Esophagus muscularis mucosa (tissue), 4 donors: Measurements from ENCODE around the gene BBOX1. TPM values are rescaled to one million over a fixed set of nuclear protein-coding genes. Genes with fewer than 3 reads are reported as not detected.
"Not testable (repeated sequence)": the region's sequence is repeated elsewhere in the genome, so short reads cannot be mapped to it uniquely, and the experiment has no call there.

Experiments
- DNase-seq: peaks from one replicate; pipeline ENCODE4 v3.0.0-alpha.2; 2017; ENCODE audit errors: extremely low spot score
- H3K27ac ChIP-seq, 4 donors: fragments of 200-600 bp; sonication (generic); replicated peaks in 1 of 4; 1 replicate in 3 of 4; 2 replicates in 1 of 4; pipeline ENCODE4 v1.5.1; 2016 to 2019; ENCODE audit warnings: mild to moderate bottlenecking in 1 of 4
- H3K27me3 ChIP-seq, 4 donors: fragments of 200-600 bp; sonication (generic); one replicate each; pipeline versions ENCODE4 v1.5.1 to v1.6.0; 2016 to 2019
- H3K36me3 ChIP-seq, 4 donors: fragments of 200-600 bp; sonication (generic); one replicate each; pipeline ENCODE4 v1.5.1; 2016 to 2019
- H3K4me1 ChIP-seq, 4 donors: fragments of 200-600 bp; sonication (generic); one replicate each; pipeline ENCODE4 v1.5.1; 2016 to 2019
- H3K4me3 ChIP-seq, 4 donors: fragments of 200-600 bp; sonication (generic); 1 replicate in 2 of 4; 2 replicates in 2 of 4; pipeline ENCODE4 v1.5.1; 2016 to 2019; ENCODE audit warnings: mild to moderate bottlenecking in 4 of 4, moderate library complexity in 1 of 4
- H3K9me3 ChIP-seq, 4 donors: fragments of 200-600 bp; sonication (generic); 1 replicate in 3 of 4; 2 replicates in 1 of 4; pipeline ENCODE4 v1.5.1; 2016 to 2019
- EP300 ChIP-seq: sonication (generic); formaldehyde crosslinking; IDR thresholded peaks from one replicate; pipeline ENCODE4 v1.6.1; 2017; ENCODE audit warnings: antibody characterized with exemption
- POLR2A ChIP-seq: fragments of 450-650 bp; IDR thresholded peaks from one replicate; pipeline ENCODE4 v1.6.1; 2017; ENCODE audit warnings: antibody characterized with exemption, moderate library complexity, mild to moderate bottlenecking, low read depth
- POLR2AphosphoS5 ChIP-seq, 2 donors: sonication (generic); formaldehyde crosslinking; IDR thresholded peaks; one replicate each; pipeline ENCODE4 v1.6.1; 2017; ENCODE audit warnings: antibody characterized with exemption in 2 of 2
- WGBS: methylation state at CpG from one replicate; pipeline ENCODE4 v1.1.5; 2018; 5-methylcytosine and 5-hydroxymethylcytosine counted together
- intact Hi-C: fragments of 100-400 bp; cut with DNase I; formaldehyde crosslinking; loops from one replicate; pipeline ENCODE4 v1.15.1; 2023
- total RNA-seq, 4 donors: library from RNA; depleted of rRNA; stranded (reverse); fragments of >200 nt; gene quantifications; one replicate each; pipeline versions ENCODE4 v1.1.0 to v1.2.1, GENCODE V29; 2016
- TF ChIP-seq, protein P1 (sequence below), 3 experiments: fragments of 200-600 bp in 2 of 3; fragments of 450-650 bp in 1 of 3; sonication (generic) in 2 of 3; IDR thresholded peaks; one replicate each; pipeline ENCODE4 v1.5.1; 2017 to 2019; ENCODE audit warnings: antibody characterized with exemption in 3 of 3, mild to moderate bottlenecking in 2 of 3, moderate library complexity in 1 of 3

BBOX1 gene
- total RNA-seq, 4 donors from 2014 or later, result 0.50 TPM; not detected in 3

DNA sequence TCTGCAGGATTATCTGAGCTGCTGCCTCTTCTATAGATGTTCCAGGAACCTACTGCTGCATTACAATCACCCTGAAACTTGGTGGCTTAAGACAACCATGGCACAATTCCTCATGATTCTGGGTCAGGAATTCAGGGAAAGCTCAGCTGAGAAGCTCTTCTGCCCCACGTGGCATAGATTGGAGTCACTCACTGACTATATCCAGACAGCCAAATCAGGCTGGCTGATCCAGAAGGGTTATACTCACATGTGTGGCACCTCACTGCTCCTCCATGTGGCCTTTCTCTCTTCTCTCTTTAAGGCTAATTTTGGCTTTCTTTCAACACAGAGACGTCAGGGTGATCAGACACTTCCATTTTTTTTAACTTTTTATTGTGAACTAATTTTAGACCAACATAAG lies 125.5 kb downstream of the BBOX1 start:
- Histone ChIP-seq H3K4me3 (no peak overlapping the region), H3K4me1 (no peaks in the 10 kb centered on the region), H3K9me3 (no peaks in the 10 kb centered on the region), H3K36me3 (no peaks in the 10 kb centered on the region), H3K27ac (no peak overlapping the region), H3K27me3 (no peaks in the 10 kb centered on the region)
- intact Hi-C loops, result no loop called here
- 44% methylated on average over 2 of the region's 2 CpGs for WGBS
- TF ChIP-seq, protein P1, sequence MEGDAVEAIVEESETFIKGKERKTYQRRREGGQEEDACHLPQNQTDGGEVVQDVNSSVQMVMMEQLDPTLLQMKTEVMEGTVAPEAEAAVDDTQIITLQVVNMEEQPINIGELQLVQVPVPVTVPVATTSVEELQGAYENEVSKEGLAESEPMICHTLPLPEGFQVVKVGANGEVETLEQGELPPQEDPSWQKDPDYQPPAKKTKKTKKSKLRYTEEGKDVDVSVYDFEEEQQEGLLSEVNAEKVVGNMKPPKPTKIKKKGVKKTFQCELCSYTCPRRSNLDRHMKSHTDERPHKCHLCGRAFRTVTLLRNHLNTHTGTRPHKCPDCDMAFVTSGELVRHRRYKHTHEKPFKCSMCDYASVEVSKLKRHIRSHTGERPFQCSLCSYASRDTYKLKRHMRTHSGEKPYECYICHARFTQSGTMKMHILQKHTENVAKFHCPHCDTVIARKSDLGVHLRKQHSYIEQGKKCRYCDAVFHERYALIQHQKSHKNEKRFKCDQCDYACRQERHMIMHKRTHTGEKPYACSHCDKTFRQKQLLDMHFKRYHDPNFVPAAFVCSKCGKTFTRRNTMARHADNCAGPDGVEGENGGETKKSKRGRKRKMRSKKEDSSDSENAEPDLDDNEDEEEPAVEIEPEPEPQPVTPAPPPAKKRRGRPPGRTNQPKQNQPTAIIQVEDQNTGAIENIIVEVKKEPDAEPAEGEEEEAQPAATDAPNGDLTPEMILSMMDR (IDR thresholded peaks at IDR 0.05), result no peak
- TF ChIP-seq POLR2A (no peak), EP300 (no peak), POLR2AphosphoS5 (IDR thresholded peaks at IDR 0.05) (no peak)
- DNase-seq, result no peak

DNA sequence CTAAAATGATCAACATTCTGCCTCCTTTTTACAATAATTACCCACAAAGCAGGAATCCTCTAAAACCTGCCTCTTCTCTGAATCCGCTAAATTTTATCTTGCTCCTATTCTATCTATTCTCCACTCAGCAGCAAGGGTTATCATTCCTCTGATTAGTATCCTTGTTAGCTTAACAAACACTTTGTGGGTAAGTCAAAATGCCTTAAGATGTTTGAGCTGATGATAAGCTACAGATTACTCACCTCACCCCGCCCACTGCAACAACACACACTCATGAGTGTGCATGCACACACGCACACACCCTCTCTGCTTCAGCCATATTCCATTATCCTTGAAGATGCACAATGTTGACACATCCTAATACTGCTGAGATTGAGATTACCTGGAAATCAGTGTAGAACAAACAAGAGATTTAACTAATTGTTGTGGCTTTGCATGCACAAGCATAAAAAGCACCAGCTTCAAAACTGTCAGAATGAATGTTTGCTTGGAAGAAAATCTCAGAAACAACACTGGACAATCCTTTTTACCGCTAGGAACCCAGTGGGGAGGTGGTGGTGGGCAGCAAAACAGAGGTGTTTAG lies 130.9 kb downstream of the BBOX1 start:
- TF ChIP-seq, protein P1 (IDR thresholded peaks at IDR 0.05), result no peak
- TF ChIP-seq EP300, result no peak
- no peak for TF ChIP-seq POLR2AphosphoS5 (IDR thresholded peaks at IDR 0.05)
- no peak for TF ChIP-seq POLR2A
- no peak for DNase-seq
- no peaks in the 10 kb centered on the region for H3K36me3 ChIP-seq

DNA sequence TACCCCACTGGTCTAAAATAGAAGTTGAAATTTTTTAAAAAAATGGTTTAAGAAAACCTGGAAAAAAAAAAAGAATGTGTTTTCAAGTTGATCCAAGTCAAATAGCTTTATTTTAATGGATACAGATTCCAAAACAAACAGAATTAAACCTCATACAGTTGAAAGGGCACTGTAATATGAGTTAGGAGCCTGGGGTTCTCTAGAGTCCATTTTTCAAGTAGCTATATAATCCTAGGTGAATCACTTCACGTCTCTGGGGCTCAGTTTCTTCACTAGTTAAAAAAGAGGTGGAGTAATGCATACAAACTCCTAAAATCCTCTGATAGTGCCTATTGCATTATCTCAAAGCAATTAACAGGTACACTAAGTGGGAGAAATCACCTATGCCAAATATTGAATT lies 132.9 kb downstream of the BBOX1 start:
- Histone ChIP-seq H3K9me3 (no peaks in the 10 kb centered on the region), H3K36me3 (no peaks in the 10 kb centered on the region), H3K27me3 (no peaks in the 10 kb centered on the region), H3K4me3 (no peak overlapping the region), H3K27ac (no peak overlapping the region), H3K4me1 (peaks cover 0 to 8% (median 6%) of the 10 kb centered on the region in 4 donors)
- intact Hi-C loops, result no loop called here
- 80% methylated on average over 1 of the region's 1 CpG for WGBS
- TF ChIP-seq POLR2A (no peak), POLR2AphosphoS5 (IDR thresholded peaks at IDR 0.05) (no peak), EP300 (no peak)
- TF ChIP-seq, protein P1 (IDR thresholded peaks at IDR 0.05), result no peak
- no peak for DNase-seq

More for the DNA sequence above, 130.9 kb downstream of the BBOX1 start:
- Histone ChIP-seq H3K27me3 (no peaks in the 10 kb centered on the region), H3K9me3 (no peaks in the 10 kb centered on the region), H3K4me3 (no peak overlapping the region), H3K27ac (no peak overlapping the region), H3K4me1 (no peaks in the 10 kb centered on the region)
- WGBS, result 95% methylated on average over 4 of the region's 4 CpGs
- intact Hi-C loops, result no loop called here

DNA sequence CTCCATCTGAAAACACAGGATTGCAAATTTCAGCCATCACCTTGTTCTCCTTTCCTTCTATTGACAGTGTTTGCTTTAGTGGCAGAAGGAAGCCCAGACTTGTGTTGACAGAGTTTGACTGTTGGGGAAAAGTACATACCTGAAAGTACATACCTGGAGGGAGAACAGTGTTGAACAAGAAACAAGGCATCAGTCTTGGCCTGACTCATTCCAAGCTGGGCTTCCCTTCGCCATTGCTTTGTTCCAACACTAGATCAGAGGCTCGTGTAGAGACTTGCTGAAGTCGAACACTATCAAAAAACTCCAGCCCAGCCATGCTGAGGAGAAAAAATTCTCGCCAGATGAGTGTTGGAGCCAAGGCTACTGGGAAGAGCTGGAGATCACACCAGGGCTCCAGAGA lies 133.4 kb downstream of the BBOX1 start:
- Histone ChIP-seq H3K27me3 (no peaks in the 10 kb centered on the region), H3K36me3 (no peaks in the 10 kb centered on the region), H3K4me3 (no peak overlapping the region), H3K27ac (no peak overlapping the region), H3K4me1 (peaks cover 0 to 11% (median 9%) of the 10 kb centered on the region in 4 donors), H3K9me3 (no peaks in the 10 kb centered on the region)
- 84% methylated on average over 4 of the region's 4 CpGs for WGBS
- DNase-seq, result peak; percentile 60
- intact Hi-C loops, result no loop called here
- TF ChIP-seq POLR2AphosphoS5 (IDR thresholded peaks at IDR 0.05) (no peak), EP300 (no peak), POLR2A (no peak)
- TF ChIP-seq, protein P1 (IDR thresholded peaks at IDR 0.05), result no peak

DNA sequence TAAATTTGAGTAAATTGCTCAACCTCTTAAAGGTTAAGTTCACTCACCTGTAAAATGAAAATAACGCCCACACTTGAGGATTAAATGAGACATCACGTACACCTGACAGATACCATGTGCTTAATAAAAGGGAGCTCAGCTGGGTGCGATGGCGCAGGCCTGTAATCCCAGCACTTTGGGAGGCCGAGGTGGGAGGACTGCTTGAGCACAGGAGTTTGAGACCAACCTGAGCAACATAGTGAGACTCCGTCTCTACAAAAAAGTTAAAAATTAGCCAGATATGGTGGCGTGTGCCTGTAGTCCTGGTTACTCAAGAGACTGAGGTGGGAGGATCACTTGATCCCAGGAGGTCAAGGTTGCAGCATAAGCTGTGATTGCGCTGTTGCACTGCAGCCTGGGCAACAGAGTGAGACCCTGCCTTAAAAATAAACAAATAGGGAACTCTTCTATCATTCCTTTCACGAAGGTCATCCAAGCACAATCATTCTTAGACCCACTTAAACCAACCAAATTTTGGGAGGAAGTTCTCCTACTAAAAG lies 134.1 kb downstream of the BBOX1 start:
- H3K27me3 ChIP-seq, result no peaks in the 10 kb centered on the region
- WGBS, result 93% methylated on average over 9 of the region's 9 CpGs
- intact Hi-C loops, result no loop called here
- DNase-seq, result peak; percentile 88
- no peaks in the 10 kb centered on the region for H3K36me3 ChIP-seq
- no peak for TF ChIP-seq POLR2AphosphoS5 (IDR thresholded peaks at IDR 0.05)
- TF ChIP-seq POLR2A, result no peak
- no peak for TF ChIP-seq EP300
- TF ChIP-seq, protein P1 (IDR thresholded peaks at IDR 0.05), result no peak
- H3K27ac ChIP-seq, result no peak overlapping the region
- peaks cover 0 to 16% (median 15%) of the 10 kb centered on the region in 4 donors for H3K4me1 ChIP-seq
- no peak overlapping the region for H3K4me3 ChIP-seq
- no peaks in the 10 kb centered on the region for H3K9me3 ChIP-seq

DNA sequence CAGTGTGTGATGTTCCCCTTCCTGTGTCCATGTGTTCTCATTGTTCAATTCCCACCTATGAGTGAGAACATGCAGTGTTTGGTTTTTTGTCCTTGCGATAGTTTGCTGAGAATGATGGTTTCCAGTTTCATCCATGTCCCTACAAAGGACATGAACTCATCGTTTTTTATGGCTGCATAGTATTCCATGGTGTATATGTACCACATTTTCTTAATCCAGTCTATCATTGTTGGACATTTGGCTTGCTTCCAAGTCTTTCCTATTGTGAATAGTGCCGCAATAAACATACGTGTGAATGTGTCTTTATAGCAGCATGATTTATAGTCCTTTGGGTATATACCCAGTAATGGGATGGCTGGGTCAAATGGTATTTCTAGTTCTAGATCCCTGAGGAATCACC lies 134.9 kb downstream of the BBOX1 start:
- intact Hi-C loops, H3K36me3 ChIP-seq, DNase-seq, H3K27me3 ChIP-seq, H3K4me3 ChIP-seq, H3K9me3 ChIP-seq, H3K27ac ChIP-seq: not testable (repeated sequence)
- WGBS, result 94% methylated on average over 3 of the region's 4 CpGs
- peaks cover 0 to 16% (median 15%) of the 10 kb centered on the region in 4 donors for H3K4me1 ChIP-seq
